Measurements from ENCODE around the gene MAOB. TPM values are rescaled to one million over a fixed set of nuclear protein-coding genes. Genes with fewer than 3 reads are reported as not detected.

The MAOB gene
- polyA plus RNA-seq, 3 donors: not detected

DNA sequence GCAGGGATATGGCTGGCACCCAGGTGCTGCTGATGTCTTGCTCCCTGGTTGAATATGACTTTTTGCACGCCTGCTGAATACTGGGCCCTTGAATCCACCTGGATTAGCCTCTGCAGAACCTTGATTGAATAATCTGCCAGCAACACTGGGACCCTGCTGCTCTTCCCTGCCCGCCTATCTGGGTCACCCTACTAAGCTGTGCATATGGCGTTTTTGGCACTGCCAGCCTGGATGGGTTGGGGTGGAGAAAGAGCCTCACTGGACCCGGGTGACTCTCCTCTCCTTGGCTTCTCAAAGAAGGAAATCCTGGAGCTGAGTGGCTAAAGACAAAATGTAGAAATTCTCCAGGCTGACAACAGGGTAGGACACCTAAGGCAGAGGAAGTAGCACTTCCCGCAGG is 126.2 kb downstream of the MAOB start:
- DNase-seq: no peak
- 100% methylated on average over 2 of the region's 5 CpGs for WGBS (ENCODE audit: insufficient coverage)
- Histone ChIP-seq H3K27me3 (ENCODE audit: control insufficient read depth in 2 of 2, insufficient read depth in 2 of 2, low read length in 2 of 2) (peaks cover 0 to 7% of the 10 kb centered on the region in 2 donors), H3K4me3 (replicated peaks in 1 of 3; ENCODE audit: low read depth in 2 of 3, low read length in 3 of 3) (no peak overlapping the region), H3K9me3 (replicated peaks in 1 of 2; ENCODE audit: control insufficient read depth in 1 of 2, insufficient read depth in 1 of 2, low read length in 2 of 2) (no peaks in the 10 kb centered on the region), H3K27ac (ENCODE audit: low read depth in 1 of 2, low read length in 2 of 2) (no peak overlapping the region), H3K79me2 (ENCODE audit: insufficient read depth, low read length) (no peaks in the 10 kb centered on the region), H2AFZ (ENCODE audit: insufficient read depth, low read depth, low read length, poor library complexity, severe bottlenecking) (no peak overlapping the region), H3K9ac (ENCODE audit: insufficient read depth, low read length, poor library complexity, severe bottlenecking) (no peak overlapping the region), H3K4me1 (ENCODE audit: control insufficient read depth in 1 of 2, insufficient read depth in 2 of 2, low read length in 2 of 2) (peaks cover 0 to under 1% of the 10 kb centered on the region in 2 donors), H3K4me2 (replicated peaks; ENCODE audit: extremely low read depth, low read length, poor library complexity, severe bottlenecking) (no peak overlapping the region), H3K36me3 (replicated peaks in 1 of 2; ENCODE audit: control insufficient read depth in 1 of 2, insufficient read depth in 2 of 2, low read length in 2 of 2) (no peaks in the 10 kb centered on the region), H4K20me1 (ENCODE audit: insufficient read depth, low read length) (no peaks in the 10 kb centered on the region)
- no peaks in the 10 kb centered on the region for H3K36me3 Mint-ChIP-seq
- H3K27ac Mint-ChIP-seq: no peak overlapping the region
- H3K27me3 Mint-ChIP-seq (ENCODE audit: low read depth in 3 of 3): peaks cover under 1 to 13% (median 5%) of the 10 kb centered on the region in 3 donors
- H3K4me3 Mint-ChIP-seq: no peak overlapping the region
- TF ChIP-seq, protein P1, sequence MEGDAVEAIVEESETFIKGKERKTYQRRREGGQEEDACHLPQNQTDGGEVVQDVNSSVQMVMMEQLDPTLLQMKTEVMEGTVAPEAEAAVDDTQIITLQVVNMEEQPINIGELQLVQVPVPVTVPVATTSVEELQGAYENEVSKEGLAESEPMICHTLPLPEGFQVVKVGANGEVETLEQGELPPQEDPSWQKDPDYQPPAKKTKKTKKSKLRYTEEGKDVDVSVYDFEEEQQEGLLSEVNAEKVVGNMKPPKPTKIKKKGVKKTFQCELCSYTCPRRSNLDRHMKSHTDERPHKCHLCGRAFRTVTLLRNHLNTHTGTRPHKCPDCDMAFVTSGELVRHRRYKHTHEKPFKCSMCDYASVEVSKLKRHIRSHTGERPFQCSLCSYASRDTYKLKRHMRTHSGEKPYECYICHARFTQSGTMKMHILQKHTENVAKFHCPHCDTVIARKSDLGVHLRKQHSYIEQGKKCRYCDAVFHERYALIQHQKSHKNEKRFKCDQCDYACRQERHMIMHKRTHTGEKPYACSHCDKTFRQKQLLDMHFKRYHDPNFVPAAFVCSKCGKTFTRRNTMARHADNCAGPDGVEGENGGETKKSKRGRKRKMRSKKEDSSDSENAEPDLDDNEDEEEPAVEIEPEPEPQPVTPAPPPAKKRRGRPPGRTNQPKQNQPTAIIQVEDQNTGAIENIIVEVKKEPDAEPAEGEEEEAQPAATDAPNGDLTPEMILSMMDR (IDR thresholded peaks at IDR 0.05): no peak
- intact Hi-C loops (cut with micrococcal nuclease): no loop called here
- H3K4me1 Mint-ChIP-seq: peaks cover 3% of the 10 kb centered on the region
- H3K9me3 Mint-ChIP-seq: no peaks in the 10 kb centered on the region

GRCh38 chrX:43753637-43754036 is 128.6 kb downstream of the MAOB start:
- DNase-seq: no peak
- WGBS (ENCODE audit: insufficient coverage): 100% methylated on average over 1 of the region's 3 CpGs
- Histone ChIP-seq H3K9me3 (replicated peaks in 1 of 2; ENCODE audit: control insufficient read depth in 1 of 2, insufficient read depth in 1 of 2, low read length in 2 of 2) (no peaks in the 10 kb centered on the region), H4K20me1 (ENCODE audit: insufficient read depth, low read length) (no peaks in the 10 kb centered on the region), H3K4me1 (ENCODE audit: control insufficient read depth in 1 of 2, insufficient read depth in 2 of 2, low read length in 2 of 2) (peaks cover 17 to 21% of the 10 kb centered on the region in 2 donors), H3K9ac (ENCODE audit: insufficient read depth, low read length, poor library complexity, severe bottlenecking) (no peak overlapping the region), H3K36me3 (replicated peaks in 1 of 2; ENCODE audit: control insufficient read depth in 1 of 2, insufficient read depth in 2 of 2, low read length in 2 of 2) (no peaks in the 10 kb centered on the region), H2AFZ (ENCODE audit: insufficient read depth, low read depth, low read length, poor library complexity, severe bottlenecking) (no peak overlapping the region), H3K4me3 (replicated peaks in 1 of 3; ENCODE audit: low read depth in 2 of 3, low read length in 3 of 3) (no peak overlapping the region), H3K27me3 (ENCODE audit: control insufficient read depth in 2 of 2, insufficient read depth in 2 of 2, low read length in 2 of 2) (peaks cover 0 to 7% of the 10 kb centered on the region in 2 donors), H3K27ac (ENCODE audit: low read depth in 1 of 2, low read length in 2 of 2) (no peak overlapping the region), H3K4me2 (replicated peaks; ENCODE audit: extremely low read depth, low read length, poor library complexity, severe bottlenecking) (no peak overlapping the region), H3K79me2 (ENCODE audit: insufficient read depth, low read length) (no peaks in the 10 kb centered on the region)
- Mint-ChIP-seq H3K4me3 (no peak overlapping the region), H3K4me1 (peaks cover 15% of the 10 kb centered on the region), H3K9me3 (peaks cover 0 to 1% (median 0%) of the 10 kb centered on the region in 7 donors), H3K27ac (no peak overlapping the region), H3K27me3 (ENCODE audit: low read depth in 3 of 3) (peaks cover 0 to 10% (median 5%) of the 10 kb centered on the region in 3 donors), H3K36me3 (no peaks in the 10 kb centered on the region)
- TF ChIP-seq, protein P1 (IDR thresholded peaks at IDR 0.05): no peak
- intact Hi-C loops (cut with micrococcal nuclease): loop anchor here in 1 of 2 donors (5.0 kb wide), 1 partner anchor 96 kb away; the partner anchor contains the start of gene MAOA

Measured in CD14-positive monocyte (primary cell).